ENCODE results near the gene IRF9. TPM values are rescaled to one million over a fixed set of nuclear protein-coding genes. Genes with fewer than 3 reads are reported as not detected.
A peak's percentile ranks its signal among the peaks of the same experiment; 100 is the strongest.

IRF9 gene
- total RNA-seq, 4 donors from 2014 or later = 6.5 to 36.7 (median 11.9) TPM

- TF ChIP-seq POLR2A (IDR thresholded peaks at IDR 0.05) = no peak
- TF ChIP-seq, protein P1, sequence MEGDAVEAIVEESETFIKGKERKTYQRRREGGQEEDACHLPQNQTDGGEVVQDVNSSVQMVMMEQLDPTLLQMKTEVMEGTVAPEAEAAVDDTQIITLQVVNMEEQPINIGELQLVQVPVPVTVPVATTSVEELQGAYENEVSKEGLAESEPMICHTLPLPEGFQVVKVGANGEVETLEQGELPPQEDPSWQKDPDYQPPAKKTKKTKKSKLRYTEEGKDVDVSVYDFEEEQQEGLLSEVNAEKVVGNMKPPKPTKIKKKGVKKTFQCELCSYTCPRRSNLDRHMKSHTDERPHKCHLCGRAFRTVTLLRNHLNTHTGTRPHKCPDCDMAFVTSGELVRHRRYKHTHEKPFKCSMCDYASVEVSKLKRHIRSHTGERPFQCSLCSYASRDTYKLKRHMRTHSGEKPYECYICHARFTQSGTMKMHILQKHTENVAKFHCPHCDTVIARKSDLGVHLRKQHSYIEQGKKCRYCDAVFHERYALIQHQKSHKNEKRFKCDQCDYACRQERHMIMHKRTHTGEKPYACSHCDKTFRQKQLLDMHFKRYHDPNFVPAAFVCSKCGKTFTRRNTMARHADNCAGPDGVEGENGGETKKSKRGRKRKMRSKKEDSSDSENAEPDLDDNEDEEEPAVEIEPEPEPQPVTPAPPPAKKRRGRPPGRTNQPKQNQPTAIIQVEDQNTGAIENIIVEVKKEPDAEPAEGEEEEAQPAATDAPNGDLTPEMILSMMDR (IDR thresholded peaks at IDR 0.05 in 4 of 5, conservative IDR thresholded peaks at IDR 0.05 in 1 of 5) = no peak
- intact Hi-C loops (cut with DNase I; ENCODE audit: low total_unique reads) = loop anchor here (1.0 to 2.0 kb wide), 4 partner anchors 13 to 85 kb away; partner anchors contain the start of genes DCAF11, GMPR2, IPO4 and IRF9
These were observed 13.2 kb upstream of the IRF9 start for GRCh38 chr14:24147761-24148428.

DNA sequence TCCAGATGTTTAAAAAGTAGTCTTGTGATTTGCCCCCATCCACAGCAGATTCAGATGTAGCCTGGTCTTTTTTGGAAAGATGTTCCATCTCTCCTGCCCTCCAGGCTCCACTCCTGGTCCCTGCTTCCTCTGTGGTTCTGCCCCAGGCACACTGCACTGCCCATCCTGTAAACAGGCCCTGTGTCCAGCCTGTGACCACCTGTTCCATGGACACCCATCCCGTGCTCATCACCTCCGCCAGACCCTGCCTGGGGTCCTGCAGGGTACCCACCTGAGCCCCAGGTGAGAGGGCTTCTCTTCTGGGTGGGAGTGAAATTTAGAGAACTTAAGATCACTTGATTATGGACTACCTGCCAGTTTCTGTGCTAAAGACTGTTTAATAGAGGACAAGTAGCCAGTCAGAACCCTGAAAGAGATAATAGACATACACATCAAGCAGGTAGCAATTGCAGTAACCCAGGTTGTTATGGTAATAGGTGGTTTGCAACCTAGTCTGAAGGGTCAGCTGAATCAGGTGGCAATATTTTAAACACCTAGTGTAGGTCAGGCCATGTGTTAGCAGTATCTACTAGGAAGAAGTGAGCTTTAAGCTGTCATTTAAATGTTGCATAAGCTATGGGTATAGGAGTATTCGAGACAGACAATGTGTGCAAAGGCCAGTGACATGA lies 11.6 kb upstream of the IRF9 start:
- DNase-seq = no peak
- Histone ChIP-seq H3K9me3 (no peaks in the 10 kb centered on the region), H3K27ac (no peak overlapping the region), H3K36me3 (peaks cover 0 to 53% of the 10 kb centered on the region in 2 donors), H3K27me3 (no peaks in the 10 kb centered on the region), H3K4me1 (peaks cover 18 to 19% of the 10 kb centered on the region in 2 donors), H3K4me3 (no peak overlapping the region)
- TF ChIP-seq, protein P1 (IDR thresholded peaks at IDR 0.05 in 4 of 5, conservative IDR thresholded peaks at IDR 0.05 in 1 of 5) = no peak
- TF ChIP-seq POLR2A (IDR thresholded peaks at IDR 0.05) = no peak
- in situ Hi-C loops (cut with MboI; ENCODE audit: low sequenced_read_pairs in 4 of 4) = loop anchor here in 1 of 4 donors (25.0 kb wide), 1 partner anchor 837 kb away; the partner anchor contains the start of genes BCL2L2, PABPN1 and PPP1R3E
- intact Hi-C loops (cut with DNase I; ENCODE audit: low total_unique reads) = no loop called here
- ATAC-seq = no peak

More at GRCh38 chr14:24147761-24148428, 13.2 kb upstream of the IRF9 start:
- DNase-seq = no peak
- peak; percentile 0 for ATAC-seq
- H3K4me1 ChIP-seq = peaks cover 18 to 19% of the 10 kb centered on the region in 2 donors
- in situ Hi-C loops (cut with MboI; ENCODE audit: low sequenced_read_pairs in 4 of 4) = loop anchor here in 1 of 4 donors (25.0 kb wide), 1 partner anchor 836 kb away; the partner anchor contains the start of genes BCL2L2, PABPN1 and PPP1R3E
- H3K27ac ChIP-seq = peak overlapping the region; percentile 92 to 97 (median 92)
- no peaks in the 10 kb centered on the region for H3K27me3 ChIP-seq
- no peaks in the 10 kb centered on the region for H3K9me3 ChIP-seq
- peaks cover 0 to 54% of the 10 kb centered on the region in 2 donors for H3K36me3 ChIP-seq
- peak overlapping the region; percentile 72 to 92 (median 84) for H3K4me3 ChIP-seq

DNA sequence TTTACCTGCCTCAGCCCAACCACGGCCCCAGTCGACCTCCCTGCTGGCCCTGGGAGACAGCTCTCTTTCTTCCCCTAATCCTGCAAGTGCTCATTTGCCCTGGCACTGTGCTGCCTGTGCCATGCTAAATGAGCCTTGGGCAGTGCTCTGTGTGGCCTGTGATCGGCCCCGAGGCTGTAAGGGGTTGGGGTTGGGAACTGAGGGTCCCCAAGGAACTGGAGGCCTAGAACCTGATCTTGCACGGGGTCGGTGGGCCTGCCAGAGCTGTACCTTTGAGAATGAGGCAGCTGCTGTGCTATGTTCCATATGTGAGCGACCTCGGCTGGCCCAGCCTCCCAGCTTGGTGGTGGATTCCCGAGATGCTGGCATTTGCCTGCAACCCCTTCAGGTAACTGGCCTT lies 11.0 kb upstream of the IRF9 start:
- intact Hi-C loops (cut with DNase I; ENCODE audit: low total_unique reads) (no loop called here), in situ Hi-C loops (cut with MboI; ENCODE audit: low sequenced_read_pairs in 4 of 4) (no loop called here)
- DNase-seq (no peak), ATAC-seq (no peak)
- no peaks in the 10 kb centered on the region for H3K27me3 ChIP-seq
- H3K4me3 ChIP-seq = no peak overlapping the region
- H3K9me3 ChIP-seq = no peaks in the 10 kb centered on the region
- no peak overlapping the region for H3K27ac ChIP-seq
- peaks cover 18 to 19% of the 10 kb centered on the region in 2 donors for H3K4me1 ChIP-seq
- TF ChIP-seq, protein P1 (IDR thresholded peaks at IDR 0.05 in 4 of 5, conservative IDR thresholded peaks at IDR 0.05 in 1 of 5) = no peak
- no peak for TF ChIP-seq POLR2A (IDR thresholded peaks at IDR 0.05)
- peaks cover 0 to 59% of the 10 kb centered on the region in 2 donors for H3K36me3 ChIP-seq

DNA sequence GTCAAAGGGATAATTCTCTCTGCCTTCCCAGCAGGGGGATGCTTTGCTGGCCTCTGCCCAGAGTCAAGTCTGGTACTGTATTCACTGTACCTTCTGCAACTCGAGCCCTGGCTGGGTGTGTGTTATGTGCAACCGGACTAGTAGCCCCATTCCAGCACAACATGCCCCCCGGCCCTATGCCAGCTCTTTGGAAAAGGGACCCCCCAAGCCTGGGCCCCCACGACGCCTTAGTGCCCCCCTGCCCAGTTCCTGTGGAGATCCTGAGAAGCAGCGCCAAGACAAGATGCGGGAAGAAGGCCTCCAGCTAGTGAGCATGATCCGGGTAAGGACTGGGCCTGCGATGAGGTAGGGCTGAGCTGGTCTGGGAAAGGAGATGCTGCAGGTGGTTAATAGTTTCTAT lies 10.5 kb upstream of the IRF9 start:
- Histone ChIP-seq H3K27me3 (no peaks in the 10 kb centered on the region), H3K4me1 (peaks cover 14 to 17% of the 10 kb centered on the region in 2 donors), H3K9me3 (no peaks in the 10 kb centered on the region), H3K36me3 (peaks cover 0 to 64% of the 10 kb centered on the region in 2 donors), H3K27ac (no peak overlapping the region), H3K4me3 (no peak overlapping the region)
- intact Hi-C loops (cut with DNase I; ENCODE audit: low total_unique reads) (no loop called here), in situ Hi-C loops (cut with MboI; ENCODE audit: low sequenced_read_pairs in 4 of 4) (no loop called here)
- TF ChIP-seq, protein P1 (IDR thresholded peaks at IDR 0.05 in 4 of 5, conservative IDR thresholded peaks at IDR 0.05 in 1 of 5) = no peak
- TF ChIP-seq POLR2A (IDR thresholded peaks at IDR 0.05) = no peak
- DNase-seq = no peak
- ATAC-seq = no peak
